A172 (cell line): Measurements from ENCODE around the gene PDE11A. TPM values are rescaled to one million over a fixed set of nuclear protein-coding genes. Genes with fewer than 3 reads are reported as not detected.
A peak's percentile ranks its signal among the peaks of the same experiment; 100 is the strongest.

Experiments used
- DNase-seq: peaks from one replicate; pipeline ENCODE4 v3.0.0-alpha.2; 2015; ENCODE audit warnings: low spot score
- total RNA-seq: library from RNA; depleted of rRNA; stranded (reverse); fragments of >200 nt; shearing (Covaris generic); gene quantifications from 2 replicates; pipeline ENCODE4 v1.2.3, GENCODE V29; 2014

The PDE11A gene
- total RNA-seq, 1 experiment from 2014 or later, result 0.03 TPM

GRCh38 chr2:177763531-177764265, 308.9 kb downstream of the PDE11A start:
- peak; percentile 66 for DNase-seq

DNA sequence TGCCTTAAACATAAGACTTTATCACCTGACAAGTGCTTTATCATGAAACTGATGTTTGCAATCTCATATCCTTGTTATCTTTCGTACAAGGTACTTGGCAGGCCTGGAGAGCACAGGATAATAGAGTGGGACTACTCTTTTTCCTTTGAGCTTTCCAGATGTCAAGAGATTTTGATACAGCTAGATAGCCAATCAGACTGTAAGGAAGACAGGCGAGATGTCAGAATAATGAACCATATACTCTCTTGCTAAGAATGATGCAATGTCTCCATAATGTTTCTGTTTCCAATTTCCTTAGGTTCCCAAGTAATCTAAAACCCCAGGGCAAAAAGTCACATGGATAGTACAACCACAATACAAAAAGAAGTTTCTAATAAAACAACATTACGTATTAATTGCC, 313.1 kb downstream of the PDE11A start:
- DNase-seq, result no peak

DNA sequence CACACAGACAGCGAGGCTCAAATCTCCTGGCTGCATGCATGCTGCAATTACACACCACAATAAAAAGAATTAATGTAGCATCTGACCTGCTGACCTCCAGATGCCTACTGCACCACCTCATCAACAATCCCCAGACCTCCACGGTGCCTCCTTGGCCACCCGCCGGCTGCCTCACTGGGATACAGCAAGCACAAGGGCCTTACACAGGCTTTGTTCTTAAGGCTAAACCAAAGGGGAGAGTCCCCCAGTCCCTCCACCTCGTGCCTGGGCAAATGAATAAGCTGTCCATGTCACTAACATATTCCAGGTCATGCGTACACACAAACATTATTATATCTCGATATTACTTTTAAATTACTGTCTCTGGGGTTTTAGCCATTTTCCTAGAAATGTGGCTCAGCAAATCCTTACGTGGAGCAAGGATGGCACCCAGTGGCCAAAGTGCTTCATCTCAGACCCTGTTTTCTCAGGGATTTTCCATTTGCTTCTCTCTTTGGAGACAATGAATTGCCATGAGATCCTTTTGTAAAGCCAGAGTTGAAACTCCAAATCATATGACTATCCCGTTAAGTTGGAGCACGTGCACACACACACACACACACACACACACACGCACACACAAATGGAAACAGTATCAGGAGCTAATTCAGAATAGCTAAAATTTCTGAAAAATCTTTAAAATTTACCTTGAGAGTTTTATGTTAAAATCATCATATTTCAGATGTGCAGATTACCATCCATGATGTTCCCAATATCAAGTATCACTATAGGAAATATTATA, 313.8 kb downstream of the PDE11A start:
- DNase-seq, result peak; percentile 43

DNA sequence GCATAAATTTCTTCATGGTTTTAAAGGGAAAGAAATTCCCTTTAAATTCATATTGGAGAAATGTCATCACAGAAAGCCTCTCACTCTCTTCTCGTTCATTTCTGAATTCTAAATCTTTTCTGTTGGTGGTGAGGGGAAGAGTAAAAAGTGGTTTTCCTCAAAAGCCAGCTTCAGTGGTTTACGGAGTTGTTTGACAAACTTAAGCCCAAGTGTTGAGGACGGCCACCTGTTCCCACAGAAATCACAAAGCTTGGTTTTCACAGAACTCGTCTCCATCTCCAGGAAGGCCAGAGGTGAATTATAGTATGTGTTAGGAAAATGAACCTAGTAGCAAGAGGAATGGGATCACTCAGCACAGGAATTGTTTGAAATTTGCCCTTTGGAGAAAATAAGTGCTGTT, 316.2 kb downstream of the PDE11A start:
- no peak for DNase-seq

GRCh38 chr2:177754492-177754873, 318.1 kb downstream of the PDE11A start:
- no peak for DNase-seq

DNA sequence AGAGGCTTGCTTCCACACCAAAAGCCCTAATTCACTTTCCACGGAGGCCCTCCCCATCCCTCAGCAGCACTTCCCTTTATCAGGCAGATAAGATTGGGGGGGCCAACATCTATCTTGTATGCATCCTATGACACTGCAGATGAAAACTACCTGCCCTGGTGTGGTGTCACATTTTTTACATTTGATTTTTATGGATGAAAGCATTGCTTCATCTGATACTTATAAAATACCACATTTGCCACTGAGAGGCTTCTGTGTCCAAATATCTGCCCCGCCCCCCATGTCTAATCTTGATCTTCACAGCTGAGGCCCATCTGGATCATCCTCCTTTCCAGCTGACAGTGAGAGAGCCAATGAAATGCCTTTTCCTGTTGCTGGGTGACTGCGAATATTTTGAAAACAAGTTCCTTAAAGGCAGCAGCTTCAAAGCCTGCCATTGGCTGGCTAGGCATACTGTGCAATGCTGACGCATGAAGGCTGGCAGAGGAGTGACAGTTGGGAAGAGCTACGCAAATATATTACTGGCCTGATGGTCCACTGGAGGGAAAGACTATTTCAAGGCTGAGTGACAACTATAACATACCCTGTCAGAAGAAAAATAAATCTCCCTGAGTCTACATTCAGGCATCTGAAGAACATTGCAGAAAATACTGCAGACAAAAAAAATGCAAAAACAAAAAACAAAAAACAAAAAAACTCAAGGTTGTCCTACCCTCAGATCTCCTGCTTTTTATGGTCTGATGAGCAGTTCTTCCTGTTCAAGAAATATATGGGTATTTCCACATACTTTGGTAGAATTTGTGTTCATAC, 318.7 kb downstream of the PDE11A start:
- DNase-seq, result peak; percentile 48

DNA sequence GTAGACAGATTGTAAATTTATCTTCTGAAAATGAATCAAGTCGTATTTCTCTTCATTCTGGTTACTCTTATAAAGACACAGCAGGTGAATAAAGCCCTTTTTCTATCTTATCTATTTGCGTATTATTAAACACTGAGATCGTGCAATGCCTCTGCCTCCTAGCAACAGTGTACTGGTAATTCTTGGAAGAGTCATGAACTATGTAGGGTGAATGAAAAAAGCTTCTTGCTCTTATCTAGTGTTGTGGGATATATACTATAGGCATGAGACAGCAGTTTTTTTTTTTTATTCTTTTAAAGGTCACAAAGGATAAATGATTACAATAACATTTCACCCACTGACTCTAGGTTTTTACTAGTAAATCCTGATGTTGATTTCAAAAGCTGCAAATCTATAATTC, 324.2 kb downstream of the PDE11A start:
- no peak for DNase-seq

DNA sequence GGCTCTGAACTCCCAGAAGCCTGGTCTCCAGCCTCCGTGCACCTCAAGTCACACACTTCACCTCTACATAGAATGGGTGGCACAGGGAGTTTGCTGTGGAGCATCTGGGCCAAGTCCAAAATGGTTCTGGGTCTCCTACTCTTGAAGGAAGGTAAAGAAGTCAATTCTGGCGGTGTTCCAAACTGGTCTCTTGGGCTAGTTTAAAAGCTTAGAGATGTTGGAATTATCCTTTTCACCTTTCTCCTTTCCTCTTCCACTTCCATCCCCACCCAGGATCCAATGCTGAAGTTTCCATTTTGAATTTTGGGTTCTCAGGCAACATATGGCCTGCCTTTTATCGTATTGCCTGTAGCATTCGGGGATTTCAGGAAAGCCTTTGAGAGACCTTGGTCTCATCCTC, 325.2 kb downstream of the PDE11A start:
- no peak for DNase-seq

DNA sequence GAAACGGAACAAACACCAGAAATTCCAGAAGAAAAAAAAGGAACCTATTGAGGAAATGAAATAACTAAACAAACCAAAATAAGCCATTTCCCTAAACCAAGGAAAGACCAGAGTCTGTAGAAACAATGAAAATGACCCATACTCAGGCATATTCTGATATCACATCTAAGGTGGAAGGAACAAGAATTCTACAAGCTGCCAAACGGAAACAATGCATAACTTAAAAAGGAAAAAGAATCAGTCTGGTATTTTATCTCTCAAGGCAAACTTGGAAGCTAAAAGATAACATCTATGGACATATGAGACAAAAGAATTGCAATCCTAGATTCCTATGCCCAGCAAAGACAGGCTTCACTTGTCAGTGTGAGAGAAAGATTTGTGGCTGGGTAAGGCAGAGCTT, 326.2 kb downstream of the PDE11A start:
- no peak for DNase-seq

DNA sequence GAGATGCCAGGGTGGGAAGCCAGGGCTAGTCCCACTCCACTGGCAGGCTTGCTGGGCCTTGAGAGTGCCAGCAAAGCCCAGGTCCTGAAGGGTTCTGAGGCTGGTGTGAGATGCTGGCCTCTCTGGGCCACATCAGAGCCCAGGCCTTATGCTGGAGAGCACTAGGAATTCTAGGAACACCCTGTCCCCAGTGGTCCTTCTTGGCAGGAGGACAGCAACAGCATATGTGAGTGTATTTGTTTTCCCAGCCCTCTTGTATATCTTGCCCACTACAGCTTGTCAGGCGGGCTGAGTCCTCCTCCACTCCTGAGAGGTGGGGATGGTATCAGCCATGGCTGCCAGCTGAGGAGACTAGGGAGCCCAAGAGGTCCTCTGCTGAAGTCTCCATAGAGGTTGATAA, 327.0 kb downstream of the PDE11A start:
- no peak for DNase-seq

GRCh38 chr2:177742851-177743250, 329.7 kb downstream of the PDE11A start:
- DNase-seq, result no peak

DNA sequence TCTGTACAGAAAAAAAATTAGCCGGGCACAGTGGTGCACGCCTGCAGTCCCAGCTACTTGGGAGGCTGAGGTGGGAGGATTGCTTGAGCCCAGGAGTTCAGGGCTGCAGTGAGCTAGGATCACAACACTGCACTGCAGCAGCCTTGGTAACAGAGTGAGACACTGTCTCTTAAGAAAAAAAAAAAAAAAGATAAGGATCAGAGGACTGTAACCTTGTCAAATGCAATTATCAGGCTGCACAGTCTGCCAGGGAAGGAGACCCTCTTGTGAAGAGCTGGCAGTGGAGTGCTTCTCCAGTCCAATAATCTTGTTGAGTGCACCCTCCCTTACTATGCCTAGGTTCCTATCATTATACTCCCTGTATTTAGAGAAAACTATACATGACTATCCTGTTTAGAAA, 330.7 kb downstream of the PDE11A start:
- DNase-seq, result no peak

DNA sequence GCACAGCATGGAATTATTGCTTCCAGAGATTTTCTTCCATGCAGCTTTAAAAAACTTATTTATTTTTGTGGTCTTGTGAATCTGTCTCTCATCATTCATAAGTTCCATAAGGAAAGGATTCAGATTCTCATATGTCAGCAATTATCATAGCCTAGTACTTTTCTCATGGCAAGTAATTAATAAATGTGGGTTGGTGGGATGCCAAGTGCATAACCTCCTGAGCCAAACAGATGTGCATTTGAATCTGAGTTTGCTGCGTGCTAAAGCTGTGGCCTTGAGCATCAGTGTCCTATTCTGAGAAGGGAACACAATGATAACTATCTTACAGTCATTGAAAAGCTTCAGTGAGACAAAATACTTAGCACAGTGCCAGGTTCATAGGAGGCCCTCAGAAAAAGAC, 331.9 kb downstream of the PDE11A start:
- no peak for DNase-seq

GRCh38 chr2:177738461-177739235, 333.9 kb downstream of the PDE11A start:
- no peak for DNase-seq

GRCh38 chr2:177735318-177735803, 337.2 kb downstream of the PDE11A start:
- DNase-seq, result no peak

- DNase-seq, result no peak
Measured at GRCh38 chr2:177733322-177733855, 339.2 kb downstream of the PDE11A start.

DNA sequence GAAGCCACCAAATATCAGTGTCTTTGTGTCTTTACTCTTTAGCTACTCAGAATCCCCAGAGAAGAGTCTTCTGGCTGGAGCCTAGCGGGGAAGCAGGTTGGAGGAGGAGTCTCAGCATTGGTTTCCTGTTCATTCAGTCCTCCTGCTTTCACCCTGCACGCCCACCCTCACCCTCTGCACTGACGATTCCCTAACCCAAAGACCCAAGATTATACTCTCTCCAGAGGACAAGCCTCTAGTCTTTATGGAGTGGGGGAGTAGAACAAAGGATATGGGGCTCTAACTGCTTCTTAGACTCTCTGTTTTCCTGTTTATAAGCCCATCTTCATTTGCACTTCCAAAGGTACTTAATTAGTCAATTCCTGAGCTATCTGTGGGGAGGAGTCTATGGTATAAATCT, 341.2 kb downstream of the PDE11A start:
- no peak for DNase-seq

GRCh38 chr2:177730792-177731191, 341.8 kb downstream of the PDE11A start:
- DNase-seq, result no peak

- no peak for DNase-seq
Measured at GRCh38 chr2:177730363-177730762, 342.2 kb downstream of the PDE11A start.

DNA sequence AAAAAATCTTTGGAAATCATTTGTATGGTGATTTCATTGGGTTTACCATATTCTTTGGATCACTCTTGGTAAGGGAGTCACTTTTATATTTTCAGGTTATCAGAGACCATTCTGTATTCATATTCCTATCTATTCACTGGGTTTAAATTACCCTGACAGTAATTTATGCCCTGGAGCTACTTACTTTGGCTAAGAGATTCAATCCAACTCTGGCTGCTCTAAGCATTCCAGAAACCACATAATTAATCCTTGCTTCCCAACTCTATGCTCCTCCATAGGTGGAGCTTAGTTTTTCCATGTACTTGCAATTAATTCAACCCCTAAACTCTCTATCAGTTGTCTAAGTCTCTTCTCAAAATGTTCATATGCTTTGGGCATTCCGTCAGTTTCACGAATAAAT, 343.7 kb downstream of the PDE11A start:
- no peak for DNase-seq

DNA sequence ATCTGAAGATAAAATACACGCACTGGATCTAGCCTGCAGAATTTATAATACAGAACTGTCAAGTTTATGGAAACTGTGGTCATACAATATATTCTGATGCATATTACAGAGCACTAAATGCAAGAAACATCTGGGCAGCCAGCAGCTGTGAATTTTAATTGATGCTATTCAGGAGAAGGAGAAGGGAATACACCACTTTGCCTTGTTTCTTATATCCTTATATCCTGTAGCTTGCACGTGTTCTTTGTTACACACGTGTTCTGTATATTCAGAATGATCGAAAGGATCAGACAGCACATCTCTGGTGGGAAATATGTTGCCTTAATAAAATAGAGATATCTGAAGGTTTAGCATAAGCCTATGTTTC, 344.2 kb downstream of the PDE11A start:
- no peak for DNase-seq
